Activated effector memory CD4-positive, alpha-beta T cell treated with anti-CD3 and anti-CD28 coated beads, Interleukin-2, amount 50 U/mL, for 16 hours (primary cell): ENCODE data around the gene PGGHG.
A peak's percentile ranks its signal among the peaks of the same experiment; 100 is the strongest.

ENCODE experiments used
- DNase-seq: peaks from one replicate; pipeline ENCODE4 v3.0.0-alpha.2; 2020

PGGHG gene

DNA sequence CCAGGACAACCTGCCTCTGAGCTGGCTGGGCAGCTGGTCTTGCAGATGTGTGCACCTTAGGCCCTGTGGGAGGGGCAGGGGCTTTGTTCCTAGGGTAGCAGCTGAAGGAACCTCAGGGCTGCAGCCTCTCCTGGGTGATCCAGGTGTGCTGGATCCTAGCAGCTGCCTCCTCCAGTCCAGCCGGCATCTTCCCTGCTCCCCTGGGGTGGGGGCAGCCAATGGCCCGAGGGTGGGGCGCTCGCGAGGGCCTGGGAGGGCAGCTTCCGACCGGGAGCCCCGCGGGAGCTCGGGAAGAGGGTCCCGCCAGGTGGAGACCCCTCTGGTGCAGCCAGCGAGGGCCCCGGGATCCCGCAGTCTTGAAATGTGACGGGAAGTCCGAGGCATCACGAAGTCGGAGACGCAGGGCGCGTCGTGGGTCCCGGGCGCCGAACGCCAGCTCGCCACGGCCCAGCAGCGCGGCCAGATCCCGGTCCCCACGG, 26.6 kb downstream of the PGGHG start:
- DNase-seq = peak; percentile 66

GRCh38 chr11:316031-316701, 27.2 kb downstream of the PGGHG start:
- DNase-seq = peak; percentile 75

GRCh38 chr11:316891-317301, 28.0 kb downstream of the PGGHG start:
- no peak for DNase-seq

GRCh38 chr11:317668-318404, 28.9 kb downstream of the PGGHG start:
- DNase-seq = peak; percentile 58

GRCh38 chr11:318405-319120, 29.6 kb downstream of the PGGHG start:
- DNase-seq = peak; percentile 48

- DNase-seq = peak; percentile 70
These were observed 30.4 kb downstream of the PGGHG start for GRCh38 chr11:319121-319887.

- peak; percentile 39 for DNase-seq
These were observed 31.0 kb downstream of the PGGHG start for GRCh38 chr11:319888-320273.

DNA sequence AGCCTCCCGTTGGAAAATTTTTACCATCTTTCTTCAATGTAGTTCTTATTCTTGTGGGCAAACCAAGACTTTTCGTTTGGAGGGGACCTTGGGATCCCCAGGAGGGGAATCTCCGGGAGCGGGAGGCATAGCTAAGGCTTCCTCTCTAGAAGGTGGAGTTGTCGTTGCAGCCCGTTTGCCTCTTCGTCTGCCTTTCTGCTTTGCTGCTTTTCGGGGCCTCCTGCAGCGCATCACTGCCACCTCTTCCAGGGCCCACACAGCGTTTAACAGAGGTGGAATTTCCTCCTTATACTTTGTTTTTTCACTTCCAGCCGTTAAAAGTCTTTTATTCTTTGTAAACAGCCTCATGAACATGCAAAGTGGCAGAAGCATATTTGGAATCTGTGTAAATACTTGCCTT, 35.2 kb downstream of the PGGHG start:
- no peak for DNase-seq

DNA sequence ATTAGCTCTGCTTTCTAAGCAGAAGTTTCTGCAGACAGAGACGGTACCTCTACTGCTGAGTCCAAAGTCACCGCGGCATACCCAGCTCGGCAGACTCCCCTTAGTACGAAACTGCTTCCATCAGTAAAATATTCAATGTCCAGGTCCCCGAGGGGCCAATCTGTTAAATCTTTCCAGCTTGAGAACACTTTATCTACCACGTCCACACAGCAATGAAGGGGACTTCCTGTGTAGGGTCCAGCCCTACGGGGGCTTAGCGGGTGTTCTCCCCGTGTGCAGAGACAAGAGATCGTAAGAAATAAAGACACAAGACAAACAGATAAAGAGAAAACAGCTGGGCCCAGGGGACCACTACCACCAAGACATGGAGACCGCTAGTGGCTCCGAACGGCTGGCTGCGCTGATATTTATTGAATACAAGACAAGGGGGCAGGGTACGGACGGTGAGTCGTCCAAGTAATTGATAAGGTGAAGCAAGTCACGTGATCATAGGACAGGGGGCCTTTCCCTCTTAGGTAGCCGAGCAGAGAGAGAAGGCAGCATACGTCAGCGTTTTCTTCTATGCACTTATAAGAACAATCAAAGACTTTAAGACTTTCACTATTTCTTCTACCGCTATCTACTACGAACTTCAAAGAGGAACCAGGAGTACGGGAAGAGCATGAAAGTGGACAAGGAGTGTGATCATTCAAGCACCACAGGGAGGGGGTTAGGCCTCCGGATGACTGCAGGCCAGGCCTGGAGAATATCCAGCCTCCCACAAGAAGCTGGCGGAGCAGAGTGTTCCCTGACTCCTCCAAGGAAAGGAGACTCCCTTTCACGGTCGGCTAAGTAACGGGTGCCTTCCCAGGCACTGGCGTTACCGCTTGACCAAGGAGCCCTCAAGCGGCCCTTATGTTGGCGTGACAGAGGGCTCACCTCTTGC, 35.9 kb downstream of the PGGHG start:
- DNase-seq = peak; percentile 47

- peak; percentile 58 for DNase-seq
These were observed 37.1 kb downstream of the PGGHG start for GRCh38 chr11:325796-326591.

GRCh38 chr11:326592-326841, 37.6 kb downstream of the PGGHG start:
- no peak for DNase-seq

DNA sequence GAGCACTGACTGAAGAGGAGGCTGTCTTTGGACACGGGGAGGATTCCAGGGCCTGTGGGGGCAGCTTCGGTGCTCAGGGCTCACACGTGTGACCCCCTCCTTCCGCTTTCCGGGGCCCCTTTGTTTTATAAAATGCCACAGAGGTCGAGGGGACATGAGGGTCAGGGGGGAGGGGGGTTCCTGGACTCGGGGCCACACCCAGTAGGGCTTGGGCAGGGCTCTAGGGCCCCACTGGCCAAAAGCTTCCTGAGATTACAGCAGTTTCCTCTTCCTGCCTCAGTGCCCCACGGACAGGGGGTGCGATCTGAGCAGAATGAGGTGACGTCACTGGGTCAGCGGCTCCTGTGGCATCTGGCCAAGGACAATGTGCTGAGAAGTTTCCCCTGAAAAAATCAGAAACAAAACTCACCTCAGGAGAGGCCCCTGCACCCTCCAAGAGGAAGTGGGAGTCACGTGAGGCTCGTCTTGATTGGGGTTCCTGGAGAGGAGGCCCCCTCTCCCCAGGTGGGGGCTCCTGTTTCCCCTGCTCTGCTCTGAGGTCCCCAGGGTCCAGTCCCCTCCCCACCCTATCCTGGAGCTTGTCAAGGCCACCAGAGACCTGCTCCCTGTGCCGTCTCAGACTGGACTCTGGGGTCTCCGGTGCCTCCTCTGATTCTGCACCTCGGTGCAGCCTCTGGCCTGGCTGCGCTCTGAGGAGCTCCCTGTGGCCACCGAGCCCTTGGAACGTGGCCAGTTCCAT, 38.1 kb downstream of the PGGHG start:
- peak; percentile 82 for DNase-seq

GRCh38 chr11:327581-327923, 38.6 kb downstream of the PGGHG start:
- DNase-seq = no peak

- peak; percentile 57 for DNase-seq
These were observed 39.1 kb downstream of the PGGHG start for GRCh38 chr11:328012-328411.

DNA sequence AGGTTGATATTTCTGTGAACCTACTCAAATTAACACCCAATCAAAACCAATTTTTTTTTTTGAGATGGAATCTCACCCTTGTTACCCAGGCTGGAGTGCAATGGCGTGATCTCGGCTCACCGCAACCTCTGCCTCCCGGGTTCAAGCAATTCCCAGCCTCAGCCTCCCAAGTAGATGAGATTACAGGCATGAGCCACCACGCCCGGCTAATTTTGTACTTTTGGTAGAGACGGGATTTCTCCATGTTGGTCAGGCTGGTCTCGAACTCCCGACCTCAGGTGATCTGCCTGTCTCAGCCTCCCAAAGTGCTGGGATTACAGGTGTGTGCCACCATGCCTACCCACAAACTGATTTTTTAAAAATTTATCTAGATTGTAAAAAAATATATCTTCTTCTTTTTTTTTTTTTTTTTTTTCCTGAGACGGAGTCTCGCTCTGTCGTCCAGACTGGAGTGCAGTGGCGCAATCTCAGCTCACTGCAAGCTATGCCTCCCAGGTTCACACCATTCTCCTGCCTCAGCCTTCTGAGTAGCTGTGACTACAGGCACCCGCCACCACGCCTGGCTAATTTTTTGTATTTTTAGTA, 39.7 kb downstream of the PGGHG start:
- DNase-seq = peak; percentile 49

DNA sequence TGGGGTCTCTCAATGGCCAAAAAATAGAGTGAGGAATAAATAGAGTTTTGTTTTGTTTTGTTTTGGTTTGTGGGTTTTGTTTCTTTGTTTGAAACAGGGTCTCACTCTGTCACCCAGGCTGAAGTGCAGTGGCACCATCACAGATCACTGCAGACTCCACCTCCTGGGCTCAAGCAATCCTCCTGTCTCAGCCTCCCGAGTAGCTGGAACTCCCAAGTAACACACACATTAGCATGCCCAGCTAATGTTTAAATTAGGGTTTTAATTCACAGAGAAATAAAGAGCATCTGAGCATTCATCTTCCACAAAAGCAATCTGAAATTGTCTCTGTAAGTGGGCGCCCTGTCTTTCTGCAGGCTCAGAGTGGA, 40.9 kb downstream of the PGGHG start:
- peak; percentile 28 for DNase-seq

- DNase-seq = peak; percentile 55
These were observed 41.4 kb downstream of the PGGHG start for GRCh38 chr11:330307-330693.

DNA sequence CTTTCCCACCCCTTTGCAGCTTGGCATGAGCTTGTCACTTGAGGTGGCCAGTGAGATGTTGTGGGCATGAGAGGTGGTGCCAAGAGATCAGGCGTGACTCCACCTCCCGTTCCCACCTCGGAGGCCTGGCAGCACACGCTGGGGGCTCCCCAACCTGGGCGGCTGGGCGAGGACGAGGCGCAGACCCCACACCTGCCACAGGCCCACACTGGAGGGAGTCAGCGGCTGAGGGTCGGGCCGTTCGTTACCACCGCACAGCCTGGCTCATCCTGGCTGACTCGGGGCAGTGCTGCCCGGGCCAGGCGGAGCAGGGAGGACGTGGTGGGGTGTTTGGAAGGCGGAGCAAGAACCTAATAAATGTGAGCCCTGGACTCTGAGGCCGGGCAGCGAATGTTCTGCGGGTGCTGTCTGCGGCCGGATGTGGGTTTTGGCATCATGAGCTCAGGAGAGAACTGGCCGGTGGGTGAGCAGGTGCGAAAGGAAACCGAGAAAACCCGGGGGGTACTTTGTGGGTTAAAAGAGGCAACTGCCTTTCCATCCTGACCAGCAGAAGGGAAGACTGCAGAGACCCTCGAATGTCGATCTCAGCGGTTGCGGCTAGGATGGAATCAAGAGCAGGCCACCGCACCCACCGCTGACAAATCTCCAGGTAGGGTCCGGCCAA, 41.9 kb downstream of the PGGHG start:
- DNase-seq = peak; percentile 64

- peak; percentile 51 for DNase-seq
These were observed 42.6 kb downstream of the PGGHG start for GRCh38 chr11:331358-332060.
